HG03060 (cell line): ENCODE measurements around the gene RPS8.
A peak's percentile ranks its signal among the peaks of the same experiment; 100 is the strongest.
"Not testable (repeated sequence)": the region's sequence is repeated elsewhere in the genome, so short reads cannot be mapped to it uniquely, and the experiment has no call there.

Experiments
- ATAC-seq: cut with Tn5 transposase; IDR thresholded peaks from one replicate; pipeline ENCODE4 v1.9.1; 2021; ENCODE audit warnings: low read depth, moderate number of reproducible peaks; ENCODE audit not compliant: unreplicated experiment

Gene RPS8

DNA sequence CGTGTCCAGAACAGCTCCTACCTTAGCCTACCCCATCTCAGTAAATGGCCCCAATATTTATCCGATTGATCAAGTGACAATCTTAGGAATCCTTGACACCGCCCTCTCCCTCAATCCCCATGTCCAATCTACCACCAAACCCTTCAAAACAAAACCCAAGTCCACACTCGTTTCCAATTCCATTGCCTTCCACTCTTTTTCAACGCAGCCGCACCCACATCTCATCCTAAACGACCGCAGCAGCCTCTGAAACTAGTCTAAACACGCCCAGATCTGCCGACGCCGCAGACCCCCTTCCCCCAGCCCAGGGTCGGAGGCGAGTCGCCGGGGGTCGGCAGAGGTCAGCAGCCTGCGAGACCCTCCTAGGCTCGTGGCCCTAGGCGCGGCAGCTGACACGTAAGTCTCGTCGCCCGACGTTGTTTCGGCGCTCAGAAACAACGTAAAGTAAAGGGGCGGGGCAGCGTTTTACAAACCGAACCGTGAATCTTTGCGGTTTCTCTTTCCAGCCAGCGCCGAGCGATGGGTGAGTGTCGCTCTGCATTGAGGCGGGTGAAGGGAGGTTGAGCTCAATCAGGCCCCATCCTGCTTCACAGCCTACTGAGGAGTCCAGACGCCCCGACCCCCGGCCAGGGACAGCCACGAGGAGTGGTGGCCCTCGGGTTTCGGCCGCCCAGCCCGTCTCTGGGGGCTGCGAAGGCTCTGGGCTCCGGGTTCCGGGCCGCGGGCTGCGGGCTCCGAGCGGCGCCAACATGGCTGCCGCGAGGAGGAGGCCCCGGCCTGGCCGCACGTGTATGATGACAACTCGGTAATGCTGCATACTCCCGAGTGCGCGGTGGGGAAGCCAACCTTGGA, at the start of gene RPS8:
TSS of gene RPS8 (plus strand) at position 463 of the 852 bp plus-strand sequence. CDS start at position 520, 57 bp downstream.
- ATAC-seq = peak; percentile 69

DNA sequence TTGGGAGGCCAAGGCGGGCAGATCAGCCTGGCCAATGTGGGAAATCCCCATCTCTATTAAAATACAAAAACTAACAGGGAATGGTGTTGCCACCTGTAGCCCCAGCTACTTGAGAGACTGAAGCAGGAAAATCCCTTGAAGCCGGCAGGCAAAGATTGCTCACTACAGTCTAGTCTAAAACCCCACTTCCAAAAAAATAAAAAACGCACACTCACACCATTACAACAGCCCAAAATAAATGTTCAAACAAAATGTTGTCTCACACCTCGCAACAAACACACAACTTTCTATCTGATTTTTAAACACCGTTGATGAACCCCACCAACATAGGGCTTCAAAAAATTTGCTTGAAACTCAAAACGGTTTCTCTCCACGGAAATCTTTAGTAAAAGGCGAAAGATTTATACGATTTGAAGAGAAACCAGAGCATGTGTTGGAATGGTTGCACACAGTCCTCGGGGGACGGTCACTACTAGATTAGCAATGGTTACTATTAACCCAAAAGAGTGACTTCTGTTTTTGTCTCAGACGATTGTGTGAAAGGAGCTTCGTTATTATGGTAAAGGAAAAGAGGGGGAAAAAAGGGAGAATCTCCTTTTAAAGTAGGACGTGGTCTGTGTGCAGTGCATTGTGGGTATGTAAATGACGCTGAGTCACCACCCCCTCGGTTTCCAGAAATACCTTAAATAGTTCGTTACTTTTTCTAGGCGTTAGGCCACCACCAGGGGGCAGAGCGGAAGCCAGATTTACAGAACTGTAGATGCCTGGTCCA, 44.4 kb upstream of the RPS8 start, which contains the start of gene RNU5D-1:
TSS of gene RNU5D-1 (minus strand) at position 430 of the 772 bp plus-strand sequence.
- peak; percentile 63 for ATAC-seq

DNA sequence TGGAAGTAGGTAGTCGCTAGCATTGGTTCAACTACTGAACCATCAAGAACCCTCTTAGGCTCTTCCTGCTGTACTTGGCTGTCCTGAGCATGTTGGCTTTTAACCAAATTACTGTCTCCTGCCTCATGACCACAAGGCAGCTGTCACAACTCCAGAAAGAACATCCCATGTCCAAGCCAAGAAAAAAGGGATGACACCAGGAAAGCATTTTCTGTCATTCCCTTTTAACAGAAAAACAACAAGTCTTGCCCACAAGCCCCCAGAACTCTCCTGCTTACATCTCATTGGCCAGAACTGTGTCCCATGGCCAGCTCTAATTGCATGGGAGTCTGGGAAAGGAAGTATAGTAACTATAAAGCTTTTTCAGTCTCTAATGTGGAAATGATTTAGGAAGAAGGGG, 42.0 kb upstream of the RPS8 start:
- no peak for ATAC-seq

DNA sequence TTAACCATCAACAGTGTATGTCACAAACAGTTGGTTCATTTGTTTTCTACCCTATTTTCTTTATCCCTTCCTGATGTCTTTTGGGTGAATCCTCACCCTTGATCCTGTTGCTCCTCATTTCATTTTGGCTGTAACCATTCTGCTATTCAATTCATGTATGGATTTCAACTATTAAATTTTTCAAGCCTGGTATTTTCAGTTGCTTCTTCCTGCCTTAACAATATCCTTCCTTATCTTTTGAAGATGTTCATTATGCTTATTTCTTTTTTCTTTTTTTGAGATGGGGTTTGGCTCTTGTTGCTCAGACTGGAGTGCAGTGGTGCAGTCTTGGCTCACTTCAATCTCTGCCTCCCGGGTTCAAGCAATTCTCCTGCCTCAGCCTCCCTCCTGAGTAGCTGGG, 41.6 kb upstream of the RPS8 start:
- ATAC-seq = no peak

DNA sequence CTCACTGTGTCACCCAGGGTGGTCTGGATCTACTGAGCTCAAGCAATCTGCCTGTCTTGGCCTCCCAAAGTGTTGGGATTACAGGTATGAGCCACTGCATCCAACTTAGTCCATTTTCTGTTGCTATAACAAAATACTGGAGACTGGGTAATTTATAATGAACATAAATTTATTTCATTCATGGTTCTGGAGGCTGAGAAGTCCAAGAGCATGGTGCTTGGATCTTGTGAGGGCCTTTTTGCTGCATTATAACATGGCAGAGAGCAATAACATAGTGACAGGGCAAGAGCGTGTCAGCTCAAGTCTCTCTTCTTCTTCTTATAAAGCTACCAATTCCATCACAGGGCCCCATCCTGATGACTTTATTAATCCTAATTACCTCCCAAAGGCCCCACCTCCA, 39.3 kb upstream of the RPS8 start:
- ATAC-seq = no peak

DNA sequence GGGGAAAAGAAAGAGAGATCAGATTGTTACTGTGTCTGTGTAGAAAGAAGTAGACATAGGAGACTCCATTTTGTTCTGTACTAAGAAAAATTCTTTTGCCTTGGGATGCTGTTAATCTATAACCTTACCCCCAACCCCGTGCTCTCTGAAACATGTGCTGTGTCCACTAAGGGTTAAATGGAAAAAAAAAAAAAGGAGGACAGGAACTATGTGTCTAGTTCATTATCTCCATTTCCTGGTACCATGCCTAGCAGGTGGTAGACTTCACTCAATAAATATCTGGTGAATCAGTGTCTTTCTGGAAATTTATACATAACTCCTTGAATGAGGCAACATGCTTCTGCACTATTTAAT, 36.4 kb upstream of the RPS8 start:
- not testable (repeated sequence) for ATAC-seq

DNA sequence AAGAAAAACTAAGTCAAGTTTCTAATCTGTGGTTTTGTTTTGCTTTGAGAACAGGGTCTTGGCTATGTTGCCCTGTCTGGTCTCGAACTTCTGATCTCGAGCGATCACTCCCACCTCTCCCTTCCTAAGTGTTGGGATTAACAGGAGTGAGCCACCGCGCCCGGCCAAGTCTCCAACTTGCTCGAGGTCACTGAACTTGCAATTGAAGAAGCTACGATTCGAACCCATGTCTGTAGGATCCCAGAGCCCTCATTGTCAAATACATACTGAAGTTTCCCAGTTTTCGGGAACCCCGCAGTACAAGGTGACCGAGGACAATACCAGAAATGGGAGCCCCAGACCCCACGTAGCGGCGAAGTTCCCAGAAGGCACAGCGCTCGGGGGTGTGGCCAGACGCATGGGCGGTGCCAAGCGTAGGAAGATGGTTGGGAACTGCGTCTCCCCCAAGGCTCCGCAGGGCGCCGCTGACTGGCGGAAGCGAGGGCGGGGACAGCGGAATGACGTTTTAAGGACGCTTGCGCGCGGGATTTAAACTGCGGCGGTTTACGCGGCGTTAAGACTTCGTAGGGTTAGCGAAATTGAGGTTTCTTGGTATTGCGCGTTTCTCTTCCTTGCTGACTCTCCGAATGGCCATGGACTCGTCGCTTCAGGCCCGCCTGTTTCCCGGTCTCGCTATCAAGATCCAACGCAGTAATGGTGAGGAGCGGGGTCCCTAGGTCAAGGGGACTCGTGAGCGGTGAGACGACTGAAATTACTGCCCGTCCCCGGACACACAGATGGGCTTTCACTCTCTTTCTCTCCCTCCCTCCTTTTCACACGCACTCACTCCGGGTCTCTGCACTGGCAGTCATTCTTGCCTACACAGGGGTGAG, 35.8 kb upstream of the RPS8 start, which contains the start of gene KIF2C:
TSS of gene KIF2C (plus strand) at position 531 of the 872 bp plus-strand sequence. CDS start at position 627, 96 bp downstream.
- ATAC-seq = peak; percentile 91

DNA sequence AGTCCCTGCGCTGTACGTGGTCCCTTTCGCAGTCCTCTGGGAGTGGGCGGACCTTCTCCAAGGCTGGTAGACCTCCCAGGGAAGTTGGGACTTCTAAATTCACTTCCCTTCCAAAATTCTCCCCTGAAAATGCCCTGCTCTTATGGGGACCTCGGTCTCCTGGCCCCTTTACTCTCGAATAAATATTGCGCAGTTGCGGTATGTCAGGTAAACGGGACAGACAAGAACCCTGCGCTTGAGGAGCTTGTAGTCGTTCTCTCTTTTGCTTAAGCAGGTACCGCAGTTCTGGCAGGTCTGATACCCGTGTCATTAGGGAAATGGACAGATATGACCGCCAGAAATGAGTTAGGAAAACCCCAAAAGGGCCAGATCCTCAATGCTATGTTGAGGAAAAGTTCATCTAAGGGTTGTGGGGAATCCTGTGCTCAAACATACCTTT, 35.1 kb upstream of the RPS8 start:
- no peak for ATAC-seq

DNA sequence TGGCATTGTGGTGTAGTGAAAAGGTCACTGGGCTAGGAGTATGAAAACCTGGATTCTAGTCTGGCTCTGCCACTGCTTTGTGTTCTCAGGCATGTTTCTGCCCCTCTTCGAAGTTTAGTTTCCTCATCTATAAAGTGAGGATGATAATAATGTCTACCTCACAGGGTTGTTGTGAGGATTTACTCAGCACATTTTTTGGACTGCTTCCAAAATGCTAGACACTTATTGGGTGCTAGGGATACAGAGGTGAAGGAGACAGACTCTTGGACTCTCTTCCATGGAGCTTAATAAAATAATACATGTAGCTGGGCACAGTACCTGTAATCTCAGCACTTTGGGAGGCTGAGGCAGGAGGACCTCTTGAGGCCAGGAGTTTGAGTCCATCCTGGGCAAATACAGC, 32.1 kb upstream of the RPS8 start:
- ATAC-seq = no peak

DNA sequence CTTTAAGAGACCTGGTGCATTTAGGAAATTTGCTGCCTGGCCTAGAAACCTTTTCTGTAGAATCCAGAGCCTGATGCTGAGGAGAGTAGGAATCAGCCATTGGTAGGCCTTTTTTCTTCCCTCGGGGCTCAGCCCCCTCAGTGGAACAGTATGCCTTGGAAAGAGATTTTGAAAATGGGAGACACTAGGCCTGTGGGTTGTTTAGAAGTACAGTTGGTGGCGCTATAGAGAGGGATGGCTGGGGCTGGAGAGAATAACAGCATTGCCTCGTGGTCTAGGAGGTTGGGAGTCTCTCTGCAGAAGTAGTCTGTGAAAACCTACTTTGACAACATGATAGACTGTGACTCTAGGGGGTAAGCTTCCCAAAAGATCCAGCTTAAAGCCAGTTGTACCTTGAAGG, 27.5 kb upstream of the RPS8 start:
- ATAC-seq = no peak

DNA sequence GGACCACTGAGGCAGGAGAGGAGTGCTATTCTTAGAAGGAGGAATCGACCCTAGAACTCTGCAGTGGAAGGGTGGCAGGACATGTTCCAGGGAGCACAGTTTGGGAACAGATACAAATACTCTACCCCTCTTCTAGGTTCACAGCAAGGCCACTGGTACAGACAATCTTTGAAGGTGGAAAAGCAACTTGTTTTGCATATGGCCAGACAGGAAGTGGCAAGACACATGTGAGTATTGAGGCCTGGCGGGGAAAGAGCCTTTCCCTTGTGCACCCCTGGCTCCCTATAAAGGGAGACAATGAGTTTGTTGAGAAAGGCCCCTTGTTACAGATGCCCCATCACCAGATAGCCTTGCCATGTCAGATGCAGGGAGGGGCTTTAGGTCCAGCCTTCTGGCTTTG, 17.9 kb upstream of the RPS8 start:
- ATAC-seq = no peak

DNA sequence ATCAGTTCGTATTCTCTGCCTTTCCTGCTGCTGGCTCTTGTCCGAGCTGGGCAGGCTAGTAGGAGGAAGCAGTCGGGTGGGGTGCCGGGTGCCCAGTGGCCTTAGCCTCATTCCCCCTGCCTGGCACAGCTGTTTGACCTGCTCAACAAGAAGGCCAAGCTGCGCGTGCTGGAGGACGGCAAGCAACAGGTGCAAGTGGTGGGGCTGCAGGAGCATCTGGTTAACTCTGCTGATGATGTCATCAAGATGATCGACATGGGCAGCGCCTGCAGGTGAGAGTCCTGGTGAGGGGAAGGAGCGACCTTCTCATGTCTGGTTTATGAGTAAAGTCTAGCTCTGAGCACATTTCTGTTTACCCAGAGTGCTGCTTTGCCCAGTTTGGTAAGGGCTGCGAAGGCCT, 16.3 kb upstream of the RPS8 start:
- ATAC-seq = no peak

DNA sequence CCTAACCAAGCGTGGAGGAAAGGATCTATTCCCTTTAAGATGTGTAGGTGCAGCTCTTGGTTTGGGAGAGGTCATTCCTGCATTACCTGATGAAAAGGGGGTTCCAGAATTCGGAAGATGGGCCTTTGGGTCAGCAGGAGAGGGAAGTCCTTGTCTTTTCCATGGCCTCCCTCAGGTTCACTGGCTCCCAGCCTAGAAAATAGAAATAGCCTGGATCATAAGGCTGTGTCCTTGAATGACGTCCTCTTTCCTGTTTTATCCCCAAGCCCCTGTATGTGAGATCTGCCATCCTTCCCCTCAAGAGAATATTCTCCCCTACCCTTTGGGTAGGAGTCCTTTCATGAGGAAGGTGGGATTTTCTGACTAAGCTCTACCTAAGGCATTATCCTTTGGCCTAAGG, 14.5 kb upstream of the RPS8 start:
- no peak for ATAC-seq

DNA sequence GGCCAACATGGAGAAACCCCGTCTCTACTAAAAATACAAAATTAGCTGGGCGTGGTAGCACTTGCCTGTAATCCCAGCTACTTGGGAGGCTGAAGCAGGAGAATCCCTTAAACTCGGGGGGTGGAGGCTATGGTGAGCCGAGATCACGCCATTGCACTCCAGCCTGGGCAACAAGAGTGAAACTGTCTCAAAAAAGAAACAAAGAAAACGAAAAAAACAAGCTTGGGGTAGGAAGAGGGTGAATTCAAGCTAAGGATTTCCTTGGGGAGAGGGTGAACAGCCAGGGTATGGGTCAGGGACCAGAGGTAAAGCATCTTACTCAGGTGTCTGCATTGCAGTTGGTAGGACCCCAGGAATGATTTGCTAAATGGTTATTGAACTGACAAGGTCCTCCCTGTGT, 8.9 kb upstream of the RPS8 start:
- not testable (repeated sequence) for ATAC-seq

DNA sequence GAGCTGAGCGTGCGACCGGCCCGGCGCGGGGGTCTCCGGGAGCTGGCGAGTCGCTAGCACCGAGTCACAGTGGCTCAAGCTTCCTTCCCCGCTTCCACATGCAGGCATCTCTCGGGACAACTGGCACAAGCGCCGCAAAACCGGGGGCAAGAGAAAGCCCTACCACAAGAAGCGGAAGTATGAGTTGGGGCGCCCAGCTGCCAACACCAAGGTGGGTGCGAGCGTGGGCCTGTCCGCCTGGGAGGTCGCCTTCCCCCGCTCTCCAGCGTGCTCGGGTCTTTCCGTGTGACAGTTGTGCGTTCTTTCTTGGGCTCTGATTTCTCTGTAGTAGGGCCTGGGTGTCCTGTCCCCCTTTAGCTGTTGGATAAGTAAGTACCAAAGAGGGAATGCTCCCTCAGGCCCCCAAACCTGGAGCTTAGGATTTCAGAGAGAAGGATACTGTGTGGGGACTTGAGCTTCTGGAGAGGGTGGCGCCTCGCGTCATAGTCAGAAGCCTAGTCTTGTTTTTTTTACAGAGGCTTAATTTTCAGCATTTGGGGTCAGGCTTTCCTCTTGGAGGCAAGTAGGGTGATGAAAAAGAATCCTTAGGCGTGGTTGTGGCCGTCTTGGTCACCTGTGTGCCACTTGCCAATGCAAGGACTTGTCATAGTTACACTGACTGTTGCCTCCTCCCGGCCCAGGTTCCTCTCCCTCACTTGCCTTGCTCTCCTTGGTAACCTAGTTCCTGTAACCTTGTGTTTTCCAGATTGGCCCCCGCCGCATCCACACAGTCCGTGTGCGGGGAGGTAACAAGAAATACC, 790 bp downstream of the RPS8 start:
- no peak for ATAC-seq

DNA sequence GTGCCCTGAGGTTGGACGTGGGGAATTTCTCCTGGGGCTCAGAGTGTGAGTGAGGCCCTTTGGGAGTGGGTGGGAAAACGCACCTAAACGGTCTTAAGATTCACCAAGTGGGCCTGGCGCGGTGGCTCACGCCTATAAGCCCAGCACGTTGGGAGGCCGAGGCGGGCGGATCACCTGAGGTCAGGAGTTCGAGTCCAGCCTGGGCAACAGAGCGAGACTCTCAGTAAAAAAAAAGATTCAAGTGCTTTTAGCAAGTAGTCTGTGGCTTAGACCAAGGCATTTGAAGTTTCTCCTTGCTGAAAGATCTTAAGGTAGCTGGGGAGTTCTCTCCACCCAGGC, 1.4 kb downstream of the RPS8 start:
- no peak for ATAC-seq

DNA sequence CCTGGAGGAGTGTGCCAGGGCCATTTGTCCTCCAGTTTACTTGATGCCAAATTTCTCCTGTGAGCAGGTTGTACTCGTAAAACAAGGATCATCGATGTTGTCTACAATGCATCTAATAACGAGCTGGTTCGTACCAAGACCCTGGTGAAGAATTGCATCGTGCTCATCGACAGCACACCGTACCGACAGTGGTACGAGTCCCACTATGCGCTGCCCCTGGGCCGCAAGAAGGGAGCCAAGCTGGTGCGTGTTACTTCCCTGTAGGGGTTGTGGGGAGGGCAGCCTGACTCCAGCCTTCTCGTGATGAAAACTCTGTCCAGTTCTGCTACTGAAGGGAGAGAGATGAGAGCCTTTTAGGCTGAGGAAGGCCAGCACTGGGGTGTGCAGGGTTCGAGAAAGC, 2.2 kb downstream of the RPS8 start:
- ATAC-seq = no peak

DNA sequence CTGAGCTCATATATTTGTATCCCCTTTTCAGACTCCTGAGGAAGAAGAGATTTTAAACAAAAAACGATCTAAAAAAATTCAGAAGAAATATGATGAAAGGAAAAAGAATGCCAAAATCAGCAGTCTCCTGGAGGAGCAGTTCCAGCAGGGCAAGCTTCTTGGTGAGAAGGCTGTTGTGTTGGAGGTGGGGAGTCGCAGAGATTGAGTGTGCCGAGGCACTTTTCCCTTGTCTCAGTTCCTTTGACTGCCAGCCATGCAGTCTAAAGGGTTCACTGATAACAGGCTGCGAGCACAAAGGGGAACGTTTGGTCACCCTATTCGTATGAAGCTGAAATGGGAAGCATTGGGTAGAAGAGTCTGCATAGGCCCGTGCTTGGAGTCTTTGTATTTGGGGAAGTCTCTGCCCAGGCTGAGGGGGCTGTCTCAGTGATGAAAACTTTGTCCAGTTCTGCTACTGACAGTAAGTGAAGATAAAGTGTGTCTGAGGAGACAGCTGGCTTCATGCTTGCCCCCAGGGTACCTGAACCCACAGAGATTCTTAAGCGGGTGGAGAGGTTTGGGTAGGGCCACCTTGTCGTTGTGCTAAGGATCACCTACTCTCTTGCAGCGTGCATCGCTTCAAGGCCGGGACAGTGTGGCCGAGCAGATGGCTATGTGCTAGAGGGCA, 2.8 kb downstream of the RPS8 start:
- no peak for ATAC-seq
